Adrenal gland (tissue), 12 donors: ENCODE measurements around the gene AGAP1. TPM values are rescaled to one million over a fixed set of nuclear protein-coding genes. Genes with fewer than 3 reads are reported as not detected.
A peak's percentile ranks its signal among the peaks of the same experiment; 100 is the strongest.

Experiments
- DNase-seq, 7 donors: peaks; one replicate each; pipeline ENCODE4 v3.0.0-alpha.2; 2019 to 2020
- H3K27ac ChIP-seq, 5 donors: fragments of 200-600 bp; sonication (generic) in 4 of 5; 1 replicate in 3 of 5; 2 replicates in 2 of 5; pipeline versions ENCODE4 v1.5.1 to v1.8.0; 2016 to 2020; ENCODE audit warnings: mild to moderate bottlenecking in 1 of 5
- H3K27me3 ChIP-seq: fragments of 200-600 bp; 2 replicates; pipeline ENCODE4 v1.8.0; 2021
- H3K36me3 ChIP-seq, 2 donors: fragments of 200-600 bp; replicated peaks in 1 of 2; 1 replicate in 1 of 2; 2 replicates in 1 of 2; pipeline versions ENCODE4 v1.5.1 to v1.8.0; 2018 to 2022
- H3K4me1 ChIP-seq, 2 donors: fragments of 200-600 bp; replicated peaks in 1 of 2; 1 replicate in 1 of 2; 2 replicates in 1 of 2; pipeline versions ENCODE4 v1.5.1 to v1.8.0; 2018 to 2021
- H3K4me3 ChIP-seq, 4 donors: fragments of 200-600 bp; sonication (generic) in 3 of 4; one replicate each; pipeline ENCODE4 v1.5.1; 2016 to 2018
- H3K9me3 ChIP-seq, 3 donors: fragments of 200-600 bp; sonication (generic) in 1 of 3; replicated peaks in 1 of 3; 1 replicate in 2 of 3; 2 replicates in 1 of 3; pipeline versions ENCODE4 v1.5.1 to v1.8.0; 2016 to 2021
- POLR2A ChIP-seq, 2 donors: fragments of 450-650 bp; IDR thresholded peaks; one replicate each; pipeline ENCODE4 v1.6.1; 2017; ENCODE audit warnings: antibody characterized with exemption in 2 of 2, mild to moderate bottlenecking in 2 of 2, moderate library complexity in 1 of 2
- WGBS, 4 donors: extraction: QIAGEN DNeasy Blood & Tissue Kit in 2 of 4; methylation state at CpG; one replicate each; pipeline versions ENCODE4 v1.1.5 to v1.1.7; 2013 to 2017; 5-methylcytosine and 5-hydroxymethylcytosine counted together
- intact Hi-C, 2 donors: fragments of 100-400 bp; cut with DNase I; formaldehyde crosslinking; loops; one replicate each; pipeline versions ENCODE4 v1.14.1 to v1.15.0; 2022 to 2023
- polyA plus RNA-seq, 3 donors: library from polyadenylated mRNA; stranded (reverse); fragments of 200-250 nt in 2 of 3; fragments of 350-450 nt in 1 of 3; fragmentation: Illumina TruSeq in 1 of 3; extraction: RNeasy Lipid Tissue Mini Kit (QIAGEN cat#74804) in 1 of 3; gene quantifications; one replicate each; pipeline ENCODE4 v1.2.3, GENCODE V29; 2013 to 2014
- total RNA-seq, 9 donors: library from RNA; depleted of rRNA in 4 of 9; stranded (reverse); fragments of >200 nt in 4 of 9; fragments of 120-200 nt in 1 of 9; fragmentation: NEBNext Ultra II Directional in 1 of 9; extraction: Animal tissue kit (Norgen Biotek cat#: 25700) in 1 of 9; gene quantifications; one replicate each; pipeline versions ENCODE4 v1.1.0 to v1.2.4, GENCODE V29; 2013 to 2023
- TF ChIP-seq, protein P1 (sequence below), 6 experiments: fragments of 450-650 bp in 4 of 6; fragments of 200-600 bp in 2 of 6; sonication (generic) in 1 of 6; IDR thresholded peaks; 1 replicate in 5 of 6; 2 replicates in 1 of 6; pipeline versions ENCODE4 v1.5.1 to v1.8.0; 2016 to 2021; ENCODE audit warnings: antibody characterized with exemption in 6 of 6, mild to moderate bottlenecking in 2 of 6, moderate library complexity in 1 of 6
- donor health status: healthy with polysubstance abuse.
- donor health status: Bipolar disorder and iron deficiency.
- donor health status: DM: yes; HTN: yes; CAD: no.
- donor health status: DM: no; HTN: no; CAD: no.
- donor health status: DM: no; HTN: no; CAD: no.
- donor health status: DM: yes; HTN: yes; CAD: no.

Gene AGAP1
- total and polyA plus RNA-seq, 12 donors: 5.3 to 29.6 (median 17.7) TPM

DNA sequence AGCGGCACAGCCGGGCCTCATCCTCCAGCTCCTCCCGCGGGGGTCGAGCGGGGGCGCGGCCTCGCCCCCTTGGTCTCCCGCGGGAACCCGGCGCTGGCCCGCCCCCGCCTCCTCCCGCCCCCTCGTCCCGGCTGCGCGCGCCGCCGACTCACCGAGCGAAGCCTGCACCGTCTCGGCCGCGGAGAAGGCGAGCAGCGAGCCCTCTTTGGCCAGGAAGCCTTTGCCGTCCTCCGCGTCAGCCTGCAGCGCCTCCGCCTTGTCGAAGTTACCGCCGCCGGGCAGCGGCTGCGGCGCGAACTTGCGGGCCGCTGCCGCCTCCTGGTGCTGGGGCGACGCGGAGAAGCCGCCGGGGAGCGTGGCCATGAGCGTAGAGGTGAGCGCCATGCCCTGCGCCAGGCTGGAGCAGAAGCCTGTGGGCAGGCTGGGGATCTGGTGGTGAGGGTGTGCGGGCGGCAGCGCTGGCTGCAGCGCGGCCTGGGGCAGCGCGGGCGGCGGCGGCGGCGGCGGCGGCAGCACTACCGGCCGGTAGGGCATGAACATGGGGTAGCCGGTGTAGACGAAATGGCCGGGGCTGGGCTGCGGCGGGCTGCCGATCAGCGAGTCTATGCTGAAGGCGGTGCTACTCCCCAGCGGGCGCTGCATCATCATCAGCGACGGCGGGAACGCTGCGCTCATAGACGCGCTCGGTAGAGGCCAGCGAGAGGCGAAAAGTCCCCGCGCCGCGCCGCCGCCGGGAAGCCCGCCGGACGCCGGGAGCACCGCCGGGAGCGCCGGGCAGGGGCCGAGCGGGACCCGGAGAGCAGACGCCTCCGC, 673.7 kb downstream of the AGAP1 start:
- H3K4me3 ChIP-seq: peak overlapping the region in 1 of 4 donors; percentile 50
- H3K27ac ChIP-seq: no peak overlapping the region
- 1 to 2% methylated on average over 110 to 111 of the region's 112 CpGs; no CpG with 5 or more reads in 2 of the 4 donors for WGBS, 4 donors
- H3K9me3 ChIP-seq: no peaks in the 10 kb centered on the region
- H3K27me3 ChIP-seq: peaks cover 99% of the 10 kb centered on the region
- H3K36me3 ChIP-seq: no peaks in the 10 kb centered on the region
- no peak for TF ChIP-seq POLR2A (IDR thresholded peaks at IDR 0.05)
- TF ChIP-seq, protein P1, sequence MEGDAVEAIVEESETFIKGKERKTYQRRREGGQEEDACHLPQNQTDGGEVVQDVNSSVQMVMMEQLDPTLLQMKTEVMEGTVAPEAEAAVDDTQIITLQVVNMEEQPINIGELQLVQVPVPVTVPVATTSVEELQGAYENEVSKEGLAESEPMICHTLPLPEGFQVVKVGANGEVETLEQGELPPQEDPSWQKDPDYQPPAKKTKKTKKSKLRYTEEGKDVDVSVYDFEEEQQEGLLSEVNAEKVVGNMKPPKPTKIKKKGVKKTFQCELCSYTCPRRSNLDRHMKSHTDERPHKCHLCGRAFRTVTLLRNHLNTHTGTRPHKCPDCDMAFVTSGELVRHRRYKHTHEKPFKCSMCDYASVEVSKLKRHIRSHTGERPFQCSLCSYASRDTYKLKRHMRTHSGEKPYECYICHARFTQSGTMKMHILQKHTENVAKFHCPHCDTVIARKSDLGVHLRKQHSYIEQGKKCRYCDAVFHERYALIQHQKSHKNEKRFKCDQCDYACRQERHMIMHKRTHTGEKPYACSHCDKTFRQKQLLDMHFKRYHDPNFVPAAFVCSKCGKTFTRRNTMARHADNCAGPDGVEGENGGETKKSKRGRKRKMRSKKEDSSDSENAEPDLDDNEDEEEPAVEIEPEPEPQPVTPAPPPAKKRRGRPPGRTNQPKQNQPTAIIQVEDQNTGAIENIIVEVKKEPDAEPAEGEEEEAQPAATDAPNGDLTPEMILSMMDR (IDR thresholded peaks at IDR 0.05): no peak
- no peak for DNase-seq
- H3K4me1 ChIP-seq: peaks cover 13 to 36% of the 10 kb centered on the region in 2 donors
- intact Hi-C loops: no loop called here

DNA sequence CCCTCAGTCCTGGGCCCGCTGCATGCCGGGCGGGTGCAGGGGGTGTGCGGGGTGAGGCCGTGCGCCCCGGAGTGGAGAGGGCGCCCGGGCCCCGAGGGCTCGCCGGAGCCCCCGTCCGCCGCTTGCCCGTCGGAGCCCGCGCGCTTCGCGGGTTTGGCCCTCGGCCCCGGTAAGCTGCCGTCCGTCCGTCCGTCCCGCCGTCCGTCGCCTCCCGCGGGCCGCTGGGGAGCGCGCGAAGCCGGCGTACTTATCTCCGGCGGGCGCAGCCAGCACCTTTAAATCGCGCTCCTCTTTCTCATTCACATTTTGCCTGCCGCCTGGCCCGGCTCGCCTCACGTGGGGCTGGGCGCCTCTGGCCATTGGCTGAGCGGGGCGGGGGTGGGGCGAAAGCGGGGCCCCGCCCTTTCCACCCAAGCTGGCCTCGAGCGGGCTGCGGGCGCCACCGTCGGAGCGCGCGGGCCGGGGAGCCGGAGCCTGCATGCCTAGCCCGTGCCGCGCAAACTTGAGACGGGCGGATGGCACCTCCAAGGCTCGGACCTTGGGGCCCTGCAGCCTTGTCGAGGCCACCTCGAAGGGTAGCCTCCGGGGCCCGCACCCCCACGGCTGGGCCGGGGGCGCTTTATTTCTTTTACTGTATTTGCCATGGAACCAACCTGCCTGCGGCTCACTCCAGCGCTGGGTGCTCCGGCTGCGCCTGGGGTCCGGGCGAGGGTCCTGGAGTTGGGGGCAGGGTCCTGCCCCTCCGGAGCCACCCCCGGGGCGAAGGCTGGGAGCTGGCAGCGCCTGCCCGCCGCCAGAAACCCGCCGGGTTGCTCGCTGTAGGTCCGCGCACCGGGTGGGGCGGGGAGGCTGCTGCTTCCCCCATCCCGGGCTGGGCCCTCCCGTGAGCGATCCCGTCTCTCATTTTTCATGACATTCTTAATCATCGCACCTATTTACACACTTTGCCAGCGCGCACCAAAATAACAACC, 674.6 kb downstream of the AGAP1 start, which contains the start of gene GBX2:
GBX2 (minus strand) TSS at position 277 of the 971 bp plus-strand sequence. CDS start 415 bp downstream, outside the sequence.
- peaks cover 99% of the 10 kb centered on the region for H3K27me3 ChIP-seq
- no peaks in the 10 kb centered on the region for H3K36me3 ChIP-seq
- no peaks in the 10 kb centered on the region for H3K9me3 ChIP-seq
- H3K27ac ChIP-seq: no peak within 1 kb of the TSS
- intact Hi-C loops: no loop called here
- DNase-seq: peak in 1 of 7 donors; percentile 16
- TF ChIP-seq, protein P1 (IDR thresholded peaks at IDR 0.05): no peak
- no peak for TF ChIP-seq POLR2A (IDR thresholded peaks at IDR 0.05)
- H3K4me1 ChIP-seq: peaks cover 13 to 36% of the 10 kb centered on the region in 2 donors
- WGBS, 4 donors: 2 to 4% (median 3%) methylated on average over 12 to 105 of the region's 105 CpGs
- H3K4me3 ChIP-seq: peak within 1 kb of the TSS in 1 of 4 donors; percentile 50

DNA sequence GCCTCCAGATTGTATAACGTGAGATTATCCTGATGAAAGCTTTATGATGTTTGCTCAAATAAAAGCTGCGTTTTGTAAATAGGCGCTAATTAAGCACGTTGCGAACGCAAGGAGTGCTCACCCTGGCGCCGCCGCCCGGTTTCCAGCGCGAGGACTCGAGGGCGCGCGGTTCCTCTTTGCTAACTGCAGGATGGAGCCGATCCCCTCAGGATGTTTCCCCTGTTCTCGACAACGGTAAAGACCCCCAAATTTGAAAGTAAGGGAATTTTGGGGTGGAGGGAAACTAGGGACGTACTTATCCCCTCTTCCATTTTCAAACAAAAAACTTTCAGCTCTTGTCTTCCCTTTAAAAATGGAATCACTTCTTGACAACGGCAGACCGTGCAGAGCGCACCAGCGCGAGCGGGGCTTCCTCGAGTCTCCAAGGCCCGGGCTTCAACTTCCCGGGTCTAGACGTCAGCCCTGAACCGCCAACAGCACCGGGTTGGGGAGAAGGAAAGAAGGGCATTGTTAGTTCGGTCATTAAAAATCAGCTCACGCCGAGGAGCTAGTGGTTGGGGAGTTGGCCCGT, 675.4 kb downstream of the AGAP1 start:
- 5 to 12% (median 7%) methylated on average over 36 of the region's 36 CpGs for WGBS, 4 donors
- no peaks in the 10 kb centered on the region for H3K9me3 ChIP-seq
- DNase-seq: no peak
- intact Hi-C loops: no loop called here
- no peaks in the 10 kb centered on the region for H3K36me3 ChIP-seq
- no peak overlapping the region for H3K4me3 ChIP-seq
- TF ChIP-seq POLR2A (IDR thresholded peaks at IDR 0.05): no peak
- TF ChIP-seq, protein P1 (IDR thresholded peaks at IDR 0.05): no peak
- no peak overlapping the region for H3K27ac ChIP-seq
- H3K27me3 ChIP-seq: peaks cover 97% of the 10 kb centered on the region
- peaks cover 13 to 28% of the 10 kb centered on the region in 2 donors for H3K4me1 ChIP-seq
